ENCODE results near the gene FGFR3. TPM values are rescaled to one million over a fixed set of nuclear protein-coding genes. Genes with fewer than 3 reads are reported as not detected.

FGFR3 gene
- total RNA-seq, 3 donors from 2014 or later (not counting 1 experiment from before 2014, with no cell fraction given): not detected

GRCh38 chr4:1779588-1780382 lies 13.3 kb upstream of the FGFR3 start:
- H3K9me3 ChIP-seq (ENCODE audit: control insufficient read depth, insufficient read depth, low read length): no peaks in the 10 kb centered on the region
- DNase-seq: no peak
- WGBS (ENCODE audit: insufficient coverage): 87% methylated on average over 18 of the region's 18 CpGs
- no peak for ATAC-seq
- H3K27me3 Mint-ChIP-seq (ENCODE audit: low read depth in 2 of 2): no peaks in the 10 kb centered on the region
- no peaks in the 10 kb centered on the region for H3K4me1 Mint-ChIP-seq
- no peak overlapping the region for H3K27ac Mint-ChIP-seq
- H3K4me3 ChIP-seq (ENCODE audit: low read length): no peak overlapping the region
- no peaks in the 10 kb centered on the region for H3K36me3 ChIP-seq (ENCODE audit: control insufficient read depth, insufficient read depth, low read length)
- no peaks in the 10 kb centered on the region for H3K4me1 ChIP-seq (ENCODE audit: control insufficient read depth, insufficient read depth, low read length)
- no peaks in the 10 kb centered on the region for H3K9me3 Mint-ChIP-seq
- no peak overlapping the region for H3K27ac ChIP-seq (ENCODE audit: low read length)
- no peak for TF ChIP-seq CTCF (IDR thresholded peaks at IDR 0.05)
- no peaks in the 10 kb centered on the region for H3K36me3 Mint-ChIP-seq
- intact Hi-C loops (cut with micrococcal nuclease): no loop called here
- H3K4me3 Mint-ChIP-seq: no peak overlapping the region
- H3K27me3 ChIP-seq (ENCODE audit: control insufficient read depth, insufficient read depth, low read length): no peaks in the 10 kb centered on the region

GRCh38 chr4:1780435-1780834 lies 12.7 kb upstream of the FGFR3 start:
- Histone ChIP-seq H3K4me1 (ENCODE audit: control insufficient read depth, insufficient read depth, low read length) (no peaks in the 10 kb centered on the region), H3K9me3 (ENCODE audit: control insufficient read depth, insufficient read depth, low read length) (no peaks in the 10 kb centered on the region), H3K36me3 (ENCODE audit: control insufficient read depth, insufficient read depth, low read length) (no peaks in the 10 kb centered on the region), H3K4me3 (ENCODE audit: low read length) (no peak overlapping the region), H3K27ac (ENCODE audit: low read length) (no peak overlapping the region), H3K27me3 (ENCODE audit: control insufficient read depth, insufficient read depth, low read length) (no peaks in the 10 kb centered on the region)
- H3K4me3 Mint-ChIP-seq: no peak overlapping the region
- no peaks in the 10 kb centered on the region for H3K36me3 Mint-ChIP-seq
- H3K27me3 Mint-ChIP-seq (ENCODE audit: low read depth in 2 of 2): no peaks in the 10 kb centered on the region
- H3K4me1 Mint-ChIP-seq: no peaks in the 10 kb centered on the region
- no peak for TF ChIP-seq CTCF (IDR thresholded peaks at IDR 0.05)
- ATAC-seq (no peak), DNase-seq (no peak)
- intact Hi-C loops (cut with micrococcal nuclease): no loop called here
- no peak overlapping the region for H3K27ac Mint-ChIP-seq
- WGBS (ENCODE audit: insufficient coverage): 85% methylated on average over 14 of the region's 14 CpGs
- H3K9me3 Mint-ChIP-seq: no peaks in the 10 kb centered on the region

- DNase-seq (no peak), ATAC-seq (no peak)
- intact Hi-C loops (cut with micrococcal nuclease): no loop called here
- no peaks in the 10 kb centered on the region for H3K4me1 ChIP-seq (ENCODE audit: control insufficient read depth, insufficient read depth, low read length)
- H3K27me3 ChIP-seq (ENCODE audit: control insufficient read depth, insufficient read depth, low read length): no peaks in the 10 kb centered on the region
- Mint-ChIP-seq H3K27ac (no peak overlapping the region), H3K9me3 (no peaks in the 10 kb centered on the region), H3K27me3 (ENCODE audit: low read depth in 2 of 2) (no peaks in the 10 kb centered on the region), H3K4me3 (no peak overlapping the region), H3K4me1 (no peaks in the 10 kb centered on the region), H3K36me3 (no peaks in the 10 kb centered on the region)
- no peaks in the 10 kb centered on the region for H3K36me3 ChIP-seq (ENCODE audit: control insufficient read depth, insufficient read depth, low read length)
- H3K9me3 ChIP-seq (ENCODE audit: control insufficient read depth, insufficient read depth, low read length): no peaks in the 10 kb centered on the region
- TF ChIP-seq CTCF (IDR thresholded peaks at IDR 0.05): no peak
- WGBS (ENCODE audit: insufficient coverage): 80% methylated on average over 8 of the region's 10 CpGs
- H3K27ac ChIP-seq (ENCODE audit: low read length): no peak overlapping the region
- H3K4me3 ChIP-seq (ENCODE audit: low read length): no peak overlapping the region
Measured at GRCh38 chr4:1783015-1783414, 10.1 kb upstream of the FGFR3 start.

- 89% methylated on average over 12 of the region's 12 CpGs for WGBS (ENCODE audit: insufficient coverage)
- Mint-ChIP-seq H3K27ac (no peak overlapping the region), H3K27me3 (ENCODE audit: low read depth in 2 of 2) (no peaks in the 10 kb centered on the region)
Measured at GRCh38 chr4:1783970-1784369, 9.1 kb upstream of the FGFR3 start.

More at GRCh38 chr4:1783970-1784369, 9.1 kb upstream of the FGFR3 start:
- Histone ChIP-seq H3K27ac (ENCODE audit: low read length) (no peak overlapping the region), H3K36me3 (ENCODE audit: control insufficient read depth, insufficient read depth, low read length) (no peaks in the 10 kb centered on the region), H3K4me3 (ENCODE audit: low read length) (no peak overlapping the region), H3K4me1 (ENCODE audit: control insufficient read depth, insufficient read depth, low read length) (no peaks in the 10 kb centered on the region), H3K27me3 (ENCODE audit: control insufficient read depth, insufficient read depth, low read length) (no peaks in the 10 kb centered on the region), H3K9me3 (ENCODE audit: control insufficient read depth, insufficient read depth, low read length) (no peaks in the 10 kb centered on the region)
- intact Hi-C loops (cut with micrococcal nuclease): no loop called here
- Mint-ChIP-seq H3K4me1 (no peaks in the 10 kb centered on the region), H3K4me3 (no peak overlapping the region), H3K9me3 (no peaks in the 10 kb centered on the region), H3K36me3 (no peaks in the 10 kb centered on the region)
- ATAC-seq: no peak
- DNase-seq: no peak
- no peak for TF ChIP-seq CTCF (IDR thresholded peaks at IDR 0.05)
